GM21528 (cell line): Measurements from ENCODE around the gene CNTNAP2.

ENCODE experiments used
- ATAC-seq: cut with Tn5 transposase; IDR thresholded peaks from one replicate; pipeline ENCODE4 v1.9.1; 2021; ENCODE audit warnings: mild to moderate bottlenecking, moderate library complexity; ENCODE audit not compliant: unreplicated experiment, low FRiP score

The CNTNAP2 gene

DNA sequence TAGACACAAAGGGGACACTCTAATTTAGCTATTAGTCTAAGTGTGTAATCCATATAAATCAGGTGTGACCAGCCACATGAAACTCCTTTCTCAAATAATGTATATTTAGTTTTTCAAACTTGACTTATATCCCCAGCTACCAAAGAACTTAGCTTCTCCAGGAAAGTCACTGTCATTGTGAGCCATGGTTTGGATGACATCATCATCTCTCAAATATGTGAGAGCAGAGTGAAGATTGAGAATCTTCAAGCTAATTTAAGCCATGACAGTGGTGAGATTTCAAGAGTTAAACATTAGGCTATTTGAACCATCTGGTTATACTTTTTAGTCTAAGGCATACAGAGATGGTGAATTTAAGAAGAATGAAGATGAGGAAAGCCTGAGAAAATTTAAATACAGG is 1165.6 kb downstream of the CNTNAP2 start:
- ATAC-seq, result no peak

- no peak for ATAC-seq
Measured at GRCh38 chr7:147296201-147296600, 1179.6 kb downstream of the CNTNAP2 start.

GRCh38 chr7:147296986-147297385 is 1180.4 kb downstream of the CNTNAP2 start:
- no peak for ATAC-seq

- ATAC-seq, result no peak
Measured at GRCh38 chr7:147298611-147299043, 1182.0 kb downstream of the CNTNAP2 start.

GRCh38 chr7:147300293-147300692 is 1183.7 kb downstream of the CNTNAP2 start:
- ATAC-seq, result no peak

GRCh38 chr7:147304376-147304775 is 1187.8 kb downstream of the CNTNAP2 start:
- ATAC-seq, result no peak

DNA sequence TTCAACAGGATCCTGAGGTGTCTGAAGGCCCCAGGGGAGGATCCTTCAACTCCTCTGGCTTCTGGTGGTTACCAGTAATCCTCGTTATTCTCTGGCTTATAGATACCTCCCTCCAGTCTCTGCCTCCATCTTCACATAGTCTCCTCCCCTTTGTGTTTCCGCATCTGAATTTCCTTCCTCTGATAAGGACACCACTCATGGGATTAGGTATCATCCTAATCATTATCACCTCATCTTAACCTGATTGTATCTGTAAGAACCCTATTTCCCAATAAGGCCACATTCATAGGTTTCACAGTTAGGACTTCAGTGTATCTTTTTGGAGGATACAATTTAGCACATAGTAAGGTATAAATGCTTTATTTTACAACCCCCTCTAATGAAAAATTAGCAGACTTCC is 1189.2 kb downstream of the CNTNAP2 start:
- ATAC-seq, result no peak

DNA sequence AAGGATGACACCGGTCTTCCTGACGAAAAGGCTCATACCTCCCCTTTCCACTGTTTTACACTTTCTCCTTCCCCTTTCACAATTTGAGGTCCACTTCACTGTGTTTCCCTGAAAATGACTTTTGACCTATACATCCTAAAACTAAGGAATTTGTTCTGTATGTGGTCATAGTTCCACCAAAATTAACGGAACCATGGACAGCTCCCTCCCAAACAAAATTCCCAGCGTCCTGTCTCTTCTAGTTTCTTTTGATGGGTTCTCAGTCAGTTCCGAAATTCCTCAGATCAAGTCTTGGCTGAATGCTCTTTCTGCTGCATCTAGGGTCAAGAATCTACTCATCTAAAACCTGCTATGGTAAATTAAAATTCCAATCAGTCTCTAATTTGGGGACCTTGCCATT is 1191.9 kb downstream of the CNTNAP2 start:
- ATAC-seq, result no peak

GRCh38 chr7:147311336-147311735 is 1194.7 kb downstream of the CNTNAP2 start:
- no peak for ATAC-seq

GRCh38 chr7:147321504-147321903 is 1204.9 kb downstream of the CNTNAP2 start:
- no peak for ATAC-seq

DNA sequence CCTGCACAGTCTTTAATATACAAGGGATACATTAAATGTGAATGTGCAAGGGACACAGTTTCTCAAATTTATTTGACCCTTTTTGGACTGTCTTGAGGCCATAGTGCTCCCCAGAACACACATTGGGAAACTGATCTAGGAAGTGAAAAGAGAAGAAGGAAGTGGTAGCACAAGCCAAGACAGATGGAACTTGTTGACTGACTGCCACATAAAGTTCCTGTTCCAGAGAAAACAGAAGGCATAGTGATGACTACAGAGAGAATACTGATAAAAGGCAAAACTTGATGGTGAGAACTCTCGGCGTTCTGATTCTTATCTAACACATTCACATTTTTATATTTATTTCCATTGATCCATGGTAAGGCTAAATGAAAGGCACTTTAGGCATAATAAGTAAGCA is 1216.4 kb downstream of the CNTNAP2 start:
- no peak for ATAC-seq

DNA sequence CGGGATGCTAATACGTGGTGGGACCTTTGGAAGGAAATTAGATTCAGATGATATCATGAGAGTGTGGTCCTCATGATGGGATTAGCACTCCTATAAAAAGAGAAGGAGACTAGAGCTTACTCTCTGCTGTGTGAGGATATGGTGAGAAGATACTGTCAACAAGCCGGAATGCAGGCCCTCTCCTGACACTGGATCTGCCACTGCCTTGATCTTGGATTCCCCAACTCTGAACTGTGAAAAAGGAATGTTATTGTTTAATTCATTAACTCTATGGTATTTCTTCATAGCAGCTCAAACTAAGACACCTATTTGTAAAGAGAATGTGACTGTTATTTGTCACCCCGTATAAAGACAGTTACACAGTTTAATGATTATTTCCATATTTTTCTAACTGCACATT is 1246.5 kb downstream of the CNTNAP2 start:
- no peak for ATAC-seq

DNA sequence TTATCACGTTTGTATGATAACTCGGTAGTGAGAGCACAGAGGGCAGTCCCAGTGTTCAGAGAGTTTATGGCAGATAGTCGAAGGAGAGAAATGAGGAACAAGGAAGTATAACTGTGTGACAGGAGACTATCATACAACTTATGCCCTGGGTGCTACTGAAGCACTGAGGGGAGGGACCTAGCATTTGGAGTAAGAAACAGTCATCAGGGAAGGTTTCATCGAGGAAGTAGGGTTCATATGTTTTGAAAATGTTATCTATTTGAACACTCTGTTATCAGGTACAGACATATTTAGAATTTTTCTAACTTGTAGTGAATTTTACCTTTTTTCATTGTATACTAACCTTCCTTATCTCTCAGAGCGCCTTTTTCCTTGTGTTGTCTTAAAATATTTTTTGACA is 1259.6 kb downstream of the CNTNAP2 start:
- ATAC-seq, result no peak

DNA sequence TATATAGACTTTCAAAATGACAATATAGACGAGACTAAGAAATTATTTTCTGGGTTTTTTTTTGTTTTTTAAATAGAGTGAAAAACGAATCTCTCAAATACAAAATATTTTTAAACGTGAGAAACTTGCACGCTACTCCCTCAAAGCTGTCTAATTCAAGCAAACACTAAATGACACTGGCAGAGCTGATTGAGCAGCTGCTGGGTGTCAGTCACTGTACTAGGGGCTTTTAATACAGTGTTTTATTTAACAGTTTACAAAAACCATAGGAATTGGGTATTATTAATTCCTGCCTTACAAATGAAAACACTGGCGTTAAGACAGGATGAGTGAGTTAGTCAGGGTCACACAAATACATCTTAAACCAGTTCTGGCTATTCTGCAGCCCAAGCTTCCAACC is 1264.3 kb downstream of the CNTNAP2 start:
- ATAC-seq, result no peak

DNA sequence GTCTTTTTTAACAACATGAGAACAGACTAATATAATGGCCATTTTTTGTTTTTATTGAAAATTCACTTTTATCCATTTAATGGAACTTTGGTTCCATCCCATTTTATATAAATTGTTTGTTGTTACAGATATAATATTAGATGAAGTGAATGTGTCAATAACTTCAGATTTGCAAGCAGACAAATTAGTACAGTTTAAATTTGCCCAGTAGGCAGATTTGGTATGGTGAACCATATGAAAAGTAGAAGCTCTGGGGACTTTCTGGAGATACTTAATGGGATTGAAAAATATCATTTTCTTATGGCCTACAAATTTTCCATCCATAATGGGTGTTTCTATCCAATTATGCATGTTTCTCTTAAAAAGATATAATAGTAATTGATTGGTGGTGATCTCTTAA is 1277.7 kb downstream of the CNTNAP2 start:
- no peak for ATAC-seq

GRCh38 chr7:147400221-147400689 is 1283.7 kb downstream of the CNTNAP2 start:
- ATAC-seq, result no peak

- no peak for ATAC-seq
Measured at GRCh38 chr7:147400925-147401324, 1284.3 kb downstream of the CNTNAP2 start.

- ATAC-seq, result no peak
Measured at GRCh38 chr7:147405621-147406020, 1289.0 kb downstream of the CNTNAP2 start.

DNA sequence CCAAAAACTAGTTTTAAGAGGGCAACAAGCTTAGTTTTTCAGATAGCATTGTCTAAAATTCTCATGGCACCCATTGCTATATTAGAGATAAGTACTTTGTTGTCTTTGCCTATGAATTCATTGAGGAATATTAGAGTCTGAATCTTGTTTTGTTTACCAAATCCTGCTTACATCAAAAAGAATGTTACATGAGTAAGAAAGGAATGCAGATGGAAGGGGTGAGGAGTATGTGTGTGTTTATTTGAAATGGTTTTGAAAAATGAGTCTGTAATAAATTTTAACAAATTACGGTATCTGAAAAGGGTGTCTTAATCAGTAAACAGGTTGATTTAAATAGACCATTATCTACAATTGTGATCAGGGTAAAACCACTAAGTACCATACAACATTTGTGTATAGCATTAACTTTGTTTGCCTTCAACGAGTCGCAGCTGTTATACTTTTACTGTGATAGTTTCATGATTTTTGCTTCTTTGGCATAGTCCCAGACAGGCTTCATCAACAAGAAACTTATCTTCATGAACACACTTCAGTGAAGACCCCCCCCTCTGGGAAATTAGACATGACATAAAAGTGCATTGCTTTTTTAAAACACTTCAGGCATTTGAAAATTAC is 1290.0 kb downstream of the CNTNAP2 start:
- no peak for ATAC-seq

DNA sequence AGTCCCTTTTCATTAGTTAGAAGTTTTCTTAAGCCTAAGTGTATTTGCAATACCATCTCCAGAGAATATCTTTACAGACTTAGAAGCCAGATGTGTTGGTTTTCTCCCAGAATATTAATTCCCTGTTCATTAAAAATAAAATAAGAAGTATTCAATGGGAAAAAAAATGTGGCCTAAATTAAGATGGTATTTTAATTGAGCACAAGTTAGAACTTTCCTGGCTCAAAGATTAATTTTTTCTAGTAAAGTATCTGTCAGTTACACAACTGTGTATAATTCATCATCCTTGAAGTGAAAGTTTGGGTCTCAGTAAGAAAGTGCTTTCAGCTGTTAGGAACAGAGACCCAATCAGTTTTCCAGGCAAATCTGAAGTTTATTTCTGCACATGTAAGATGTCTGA is 1294.5 kb downstream of the CNTNAP2 start:
- no peak for ATAC-seq

GRCh38 chr7:147412109-147412508 is 1295.5 kb downstream of the CNTNAP2 start:
- ATAC-seq, result no peak

DNA sequence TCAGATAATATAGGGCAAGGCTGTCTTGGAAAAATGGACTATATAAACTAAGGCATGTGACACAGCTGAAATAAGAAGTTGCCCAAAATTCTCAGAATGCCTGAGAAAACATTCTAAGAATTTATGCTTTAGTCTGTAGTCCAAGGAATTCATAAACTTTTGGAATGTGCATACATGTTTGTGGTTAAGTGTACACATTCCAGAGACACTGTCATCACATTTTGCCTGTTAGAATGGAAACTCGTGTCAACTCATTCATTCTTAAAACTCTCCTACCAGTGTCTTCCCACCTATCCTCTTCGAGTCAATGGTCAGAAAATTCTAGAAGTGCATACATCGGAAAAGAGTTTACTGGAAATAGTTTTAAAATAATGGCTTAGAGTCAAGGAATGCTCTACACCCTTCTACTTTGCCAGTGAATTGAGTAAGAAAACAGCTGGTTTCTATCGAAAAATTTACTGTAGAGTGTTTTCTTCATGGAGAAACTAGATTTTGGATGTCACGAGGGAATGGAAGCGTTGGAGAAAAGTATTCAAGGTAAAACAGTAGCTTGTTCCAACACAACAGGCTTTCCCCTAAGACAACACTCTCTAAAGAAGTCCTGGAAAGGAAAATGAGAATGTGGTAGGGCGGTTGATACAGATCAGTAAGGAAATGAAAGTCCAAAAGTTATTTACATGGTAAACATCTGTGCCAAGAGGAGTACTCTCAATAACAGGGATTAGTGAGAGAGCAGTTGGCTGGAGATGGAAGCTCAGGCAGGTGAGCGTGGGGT is 1296.4 kb downstream of the CNTNAP2 start:
- no peak for ATAC-seq
